ENCODE results near the gene DMRTB1. TPM values are rescaled to one million over a fixed set of nuclear protein-coding genes. Genes with fewer than 3 reads are reported as not detected.

DMRTB1 gene
- total RNA-seq, 1 donor from 2014 or later: not detected

DNA sequence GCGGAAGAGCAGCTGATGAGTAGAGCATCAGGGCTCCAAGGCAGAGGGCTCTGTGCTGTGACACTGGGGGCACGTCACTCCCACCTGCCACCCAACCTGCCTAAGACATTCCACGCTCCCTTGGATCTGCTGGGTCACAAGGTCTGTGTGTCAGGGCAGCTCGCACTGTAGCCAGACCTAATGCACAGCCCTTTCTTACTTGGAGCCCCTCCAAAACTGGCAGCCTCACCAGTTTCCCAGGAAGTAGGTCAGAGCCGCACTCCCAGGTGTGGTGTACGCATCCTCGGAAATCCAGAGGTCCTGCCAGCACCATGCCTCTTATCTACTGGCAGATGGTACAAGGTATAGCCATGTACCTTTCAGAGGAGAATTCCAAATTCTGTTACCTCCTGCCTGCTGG lies 22.3 kb downstream of the DMRTB1 start:
- H3K27me3 ChIP-seq: peaks cover 12% of the 10 kb centered on the region

DNA sequence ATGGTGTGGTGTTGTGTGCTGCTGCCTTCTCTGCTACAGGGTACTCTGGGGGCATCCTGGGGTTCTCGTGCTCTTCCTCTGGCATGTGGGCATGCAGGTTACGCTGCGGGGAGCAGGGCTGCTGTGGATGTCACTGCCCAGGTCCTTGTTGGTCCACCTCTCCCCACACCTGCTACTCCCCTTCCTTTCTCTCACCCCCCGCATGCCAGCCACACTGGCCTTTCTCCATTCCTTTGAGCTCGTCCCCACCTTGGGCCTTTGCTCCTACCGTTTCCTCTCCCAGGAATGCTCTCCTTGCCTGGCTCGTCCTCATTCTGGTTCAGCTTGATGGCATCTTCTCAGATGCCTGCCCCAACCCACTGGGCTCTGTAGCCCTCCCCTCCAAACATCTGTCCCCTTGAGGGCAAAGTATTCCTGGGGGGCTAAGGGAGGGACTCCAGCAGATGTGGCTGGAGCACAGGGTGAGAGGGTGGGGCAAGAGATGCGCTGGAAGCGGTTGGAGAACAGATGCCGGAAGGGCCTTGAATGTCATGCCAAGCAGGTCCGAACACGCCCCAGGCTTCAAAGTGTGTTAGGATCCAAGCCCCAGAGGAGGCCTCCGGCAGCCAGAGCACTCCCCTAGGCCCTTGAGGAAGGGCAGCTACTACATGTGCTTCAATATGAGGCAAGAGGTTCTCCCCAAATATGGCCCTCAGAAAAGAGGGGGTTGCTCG lies 23.4 kb downstream of the DMRTB1 start:
- no peak overlapping the region for H3K4me3 ChIP-seq
- intact Hi-C loops (cut with DNase I): no loop called here
- H3K27me3 ChIP-seq: peaks cover 14% of the 10 kb centered on the region
- H3K36me3 ChIP-seq: no peaks in the 10 kb centered on the region
- DNase-seq (no peak), ATAC-seq (no peak)
- TF ChIP-seq CTCF (IDR thresholded peaks at IDR 0.05): no peak
- H3K4me1 ChIP-seq: no peaks in the 10 kb centered on the region
- H3K27ac ChIP-seq: no peak overlapping the region
- no peaks in the 10 kb centered on the region for H3K9me3 ChIP-seq

More for the DNA sequence above, 22.3 kb downstream of the DMRTB1 start:
- Histone ChIP-seq H3K9me3 (no peaks in the 10 kb centered on the region), H3K4me1 (no peaks in the 10 kb centered on the region), H3K27ac (no peak overlapping the region), H3K4me3 (no peak overlapping the region), H3K36me3 (no peaks in the 10 kb centered on the region)
- intact Hi-C loops (cut with DNase I): no loop called here
- no peak for TF ChIP-seq CTCF (IDR thresholded peaks at IDR 0.05)
- no peak for DNase-seq
- no peak for ATAC-seq

DNA sequence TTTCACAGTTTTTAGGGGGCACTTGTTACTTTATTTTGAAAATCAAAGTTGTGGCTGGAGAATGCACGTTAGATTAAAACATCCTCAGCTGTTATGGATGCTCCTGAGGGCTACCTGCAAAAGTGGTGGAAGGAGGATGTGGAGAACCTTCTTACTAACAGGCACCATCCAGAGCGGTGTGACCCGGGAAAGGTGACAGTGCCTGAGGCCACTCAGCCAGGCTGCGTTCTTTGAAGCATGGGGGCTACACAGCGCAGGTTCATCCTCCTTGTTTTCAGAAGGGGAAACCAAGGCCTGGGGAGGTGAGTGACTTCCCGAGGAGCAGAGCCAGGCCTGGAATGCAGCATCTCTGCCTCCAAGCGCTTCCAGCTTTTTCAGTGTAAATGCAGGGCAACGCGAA lies 24.0 kb downstream of the DMRTB1 start:
- H3K36me3 ChIP-seq: no peaks in the 10 kb centered on the region
- DNase-seq (no peak), ATAC-seq (no peak)
- TF ChIP-seq CTCF (IDR thresholded peaks at IDR 0.05): no peak
- no peak overlapping the region for H3K4me3 ChIP-seq
- peaks cover 14% of the 10 kb centered on the region for H3K27me3 ChIP-seq
- intact Hi-C loops (cut with DNase I): no loop called here
- H3K4me1 ChIP-seq: no peaks in the 10 kb centered on the region
- no peaks in the 10 kb centered on the region for H3K9me3 ChIP-seq
- H3K27ac ChIP-seq: no peak overlapping the region

- DNase-seq (no peak), ATAC-seq (no peak)
- intact Hi-C loops (cut with DNase I): no loop called here
These were observed 24.5 kb downstream of the DMRTB1 start for GRCh38 chr1:53483656-53484055.

GRCh38 chr1:53484705-53485477 lies 25.7 kb downstream of the DMRTB1 start:
- no peaks in the 10 kb centered on the region for H3K36me3 ChIP-seq
- intact Hi-C loops (cut with DNase I): no loop called here
- H3K27me3 ChIP-seq: peaks cover 14% of the 10 kb centered on the region
- no peak overlapping the region for H3K27ac ChIP-seq
- H3K4me3 ChIP-seq: no peak overlapping the region
- ATAC-seq (no peak), DNase-seq (no peak)
- H3K4me1 ChIP-seq: no peaks in the 10 kb centered on the region
- no peaks in the 10 kb centered on the region for H3K9me3 ChIP-seq
- TF ChIP-seq CTCF (IDR thresholded peaks at IDR 0.05): no peak

More at GRCh38 chr1:53483656-53484055, 24.5 kb downstream of the DMRTB1 start:
- no peaks in the 10 kb centered on the region for H3K4me1 ChIP-seq
- no peak overlapping the region for H3K27ac ChIP-seq
- TF ChIP-seq CTCF (IDR thresholded peaks at IDR 0.05): no peak
- H3K36me3 ChIP-seq: no peaks in the 10 kb centered on the region
- peaks cover 14% of the 10 kb centered on the region for H3K27me3 ChIP-seq
- no peak overlapping the region for H3K4me3 ChIP-seq
- H3K9me3 ChIP-seq: no peaks in the 10 kb centered on the region

All from upper lobe of right lung (tissue), 1 donor.